Adrenal gland (tissue), 12 donors: ENCODE results near the gene METTL27. TPM values are rescaled to one million over a fixed set of nuclear protein-coding genes. Genes with fewer than 3 reads are reported as not detected.
A peak's percentile ranks its signal among the peaks of the same experiment; 100 is the strongest.

Experiments
- DNase-seq, 7 donors: peaks; one replicate each; pipeline ENCODE4 v3.0.0-alpha.2; 2019 to 2020
- H3K27ac ChIP-seq, 5 donors: fragments of 200-600 bp; sonication (generic) in 4 of 5; 1 replicate in 3 of 5; 2 replicates in 2 of 5; pipeline versions ENCODE4 v1.5.1 to v1.8.0; 2016 to 2020; ENCODE audit warnings: mild to moderate bottlenecking in 1 of 5
- H3K27me3 ChIP-seq: fragments of 200-600 bp; 2 replicates; pipeline ENCODE4 v1.8.0; 2021
- H3K36me3 ChIP-seq, 2 donors: fragments of 200-600 bp; replicated peaks in 1 of 2; 1 replicate in 1 of 2; 2 replicates in 1 of 2; pipeline versions ENCODE4 v1.5.1 to v1.8.0; 2018 to 2022
- H3K4me1 ChIP-seq, 2 donors: fragments of 200-600 bp; replicated peaks in 1 of 2; 1 replicate in 1 of 2; 2 replicates in 1 of 2; pipeline versions ENCODE4 v1.5.1 to v1.8.0; 2018 to 2021
- H3K4me3 ChIP-seq, 4 donors: fragments of 200-600 bp; sonication (generic) in 3 of 4; one replicate each; pipeline ENCODE4 v1.5.1; 2016 to 2018
- H3K9me3 ChIP-seq, 3 donors: fragments of 200-600 bp; sonication (generic) in 1 of 3; replicated peaks in 1 of 3; 1 replicate in 2 of 3; 2 replicates in 1 of 3; pipeline versions ENCODE4 v1.5.1 to v1.8.0; 2016 to 2021
- POLR2A ChIP-seq, 2 donors: fragments of 450-650 bp; IDR thresholded peaks; one replicate each; pipeline ENCODE4 v1.6.1; 2017; ENCODE audit warnings: antibody characterized with exemption in 2 of 2, mild to moderate bottlenecking in 2 of 2, moderate library complexity in 1 of 2
- WGBS, 4 donors: extraction: QIAGEN DNeasy Blood & Tissue Kit in 2 of 4; methylation state at CpG; one replicate each; pipeline versions ENCODE4 v1.1.5 to v1.1.7; 2013 to 2017; 5-methylcytosine and 5-hydroxymethylcytosine counted together
- intact Hi-C, 2 donors: fragments of 100-400 bp; cut with DNase I; formaldehyde crosslinking; loops; one replicate each; pipeline versions ENCODE4 v1.14.1 to v1.15.0; 2022 to 2023
- polyA plus RNA-seq, 3 donors: library from polyadenylated mRNA; stranded (reverse); fragments of 200-250 nt in 2 of 3; fragments of 350-450 nt in 1 of 3; fragmentation: Illumina TruSeq in 1 of 3; extraction: RNeasy Lipid Tissue Mini Kit (QIAGEN cat#74804) in 1 of 3; gene quantifications; one replicate each; pipeline ENCODE4 v1.2.3, GENCODE V29; 2013 to 2014
- total RNA-seq, 9 donors: library from RNA; depleted of rRNA in 4 of 9; stranded (reverse); fragments of >200 nt in 4 of 9; fragments of 120-200 nt in 1 of 9; fragmentation: NEBNext Ultra II Directional in 1 of 9; extraction: Animal tissue kit (Norgen Biotek cat#: 25700) in 1 of 9; gene quantifications; one replicate each; pipeline versions ENCODE4 v1.1.0 to v1.2.4, GENCODE V29; 2013 to 2023
- TF ChIP-seq, protein P1 (sequence below), 6 experiments: fragments of 450-650 bp in 4 of 6; fragments of 200-600 bp in 2 of 6; sonication (generic) in 1 of 6; IDR thresholded peaks; 1 replicate in 5 of 6; 2 replicates in 1 of 6; pipeline versions ENCODE4 v1.5.1 to v1.8.0; 2016 to 2021; ENCODE audit warnings: antibody characterized with exemption in 6 of 6, mild to moderate bottlenecking in 2 of 6, moderate library complexity in 1 of 6
- donor health status: healthy with polysubstance abuse.
- donor health status: Bipolar disorder and iron deficiency.
- donor health status: DM: yes; HTN: yes; CAD: no.
- donor health status: DM: no; HTN: no; CAD: no.
- donor health status: DM: no; HTN: no; CAD: no.
- donor health status: DM: yes; HTN: yes; CAD: no.

METTL27 gene
- total and polyA plus RNA-seq, 12 donors: 0.40 to 8.3 (median 2.6) TPM; not detected in 1

- H3K4me1 ChIP-seq: peaks cover 0 to 15% of the 10 kb centered on the region in 2 donors
- H3K36me3 ChIP-seq: no peaks in the 10 kb centered on the region
- no peak for DNase-seq
- H3K9me3 ChIP-seq: no peaks in the 10 kb centered on the region
- H3K27me3 ChIP-seq: peaks cover 4% of the 10 kb centered on the region
- no peak for TF ChIP-seq POLR2A (IDR thresholded peaks at IDR 0.05)
- TF ChIP-seq, protein P1, sequence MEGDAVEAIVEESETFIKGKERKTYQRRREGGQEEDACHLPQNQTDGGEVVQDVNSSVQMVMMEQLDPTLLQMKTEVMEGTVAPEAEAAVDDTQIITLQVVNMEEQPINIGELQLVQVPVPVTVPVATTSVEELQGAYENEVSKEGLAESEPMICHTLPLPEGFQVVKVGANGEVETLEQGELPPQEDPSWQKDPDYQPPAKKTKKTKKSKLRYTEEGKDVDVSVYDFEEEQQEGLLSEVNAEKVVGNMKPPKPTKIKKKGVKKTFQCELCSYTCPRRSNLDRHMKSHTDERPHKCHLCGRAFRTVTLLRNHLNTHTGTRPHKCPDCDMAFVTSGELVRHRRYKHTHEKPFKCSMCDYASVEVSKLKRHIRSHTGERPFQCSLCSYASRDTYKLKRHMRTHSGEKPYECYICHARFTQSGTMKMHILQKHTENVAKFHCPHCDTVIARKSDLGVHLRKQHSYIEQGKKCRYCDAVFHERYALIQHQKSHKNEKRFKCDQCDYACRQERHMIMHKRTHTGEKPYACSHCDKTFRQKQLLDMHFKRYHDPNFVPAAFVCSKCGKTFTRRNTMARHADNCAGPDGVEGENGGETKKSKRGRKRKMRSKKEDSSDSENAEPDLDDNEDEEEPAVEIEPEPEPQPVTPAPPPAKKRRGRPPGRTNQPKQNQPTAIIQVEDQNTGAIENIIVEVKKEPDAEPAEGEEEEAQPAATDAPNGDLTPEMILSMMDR (IDR thresholded peaks at IDR 0.05): no peak
- no peak overlapping the region for H3K4me3 ChIP-seq
- intact Hi-C loops: no loop called here
- H3K27ac ChIP-seq: peak overlapping the region in 1 of 5 donors; percentile 35
- 69 to 89% (median 85%) methylated on average over 3 of the region's 3 CpGs for WGBS, 4 donors
Observed at GRCh38 chr7:73882047-73882402, 39.7 kb upstream of the METTL27 start.

DNA sequence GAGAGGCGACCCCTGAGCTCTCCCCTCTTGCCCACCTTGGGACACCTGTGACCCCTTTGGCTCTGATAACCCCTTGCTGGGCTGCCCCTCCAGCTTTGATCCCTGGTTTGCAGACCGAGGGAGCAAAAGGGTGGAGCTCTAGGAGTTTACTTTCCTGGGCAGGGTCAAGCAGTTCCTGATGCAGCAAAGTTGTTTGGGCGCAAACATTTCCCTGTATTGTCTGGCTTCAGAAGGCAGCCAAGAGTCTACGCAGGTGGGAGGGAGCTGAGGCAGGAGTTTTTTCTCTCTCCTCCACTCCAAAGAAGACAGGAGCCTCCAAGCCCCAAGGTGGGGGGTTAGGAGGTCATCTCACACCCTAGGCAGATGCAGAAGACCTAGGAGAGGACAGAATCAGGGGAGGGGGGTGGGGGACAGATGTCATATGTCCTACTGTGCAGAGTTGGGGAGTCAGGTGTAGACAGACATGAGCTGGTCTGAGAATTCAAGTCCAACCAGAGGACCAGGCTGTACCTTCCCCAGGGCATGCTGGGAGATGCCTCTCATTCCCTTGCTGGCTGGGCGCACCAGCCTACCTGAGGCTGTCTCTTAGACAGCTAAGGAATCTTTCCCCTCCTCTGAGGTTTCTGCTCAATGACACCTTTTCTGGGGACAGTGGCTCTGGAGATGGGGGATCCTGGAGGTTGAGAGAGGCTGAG lies 39.2 kb upstream of the METTL27 start:
- no peak for DNase-seq
- no peak overlapping the region for H3K4me3 ChIP-seq
- H3K27me3 ChIP-seq: peaks cover 4% of the 10 kb centered on the region
- no peaks in the 10 kb centered on the region for H3K36me3 ChIP-seq
- WGBS, 4 donors: 52 to 65% (median 53%) methylated on average over 3 to 5 of the region's 5 CpGs
- intact Hi-C loops: no loop called here
- peaks cover 0 to 10% of the 10 kb centered on the region in 2 donors for H3K4me1 ChIP-seq
- TF ChIP-seq POLR2A (IDR thresholded peaks at IDR 0.05): no peak
- TF ChIP-seq, protein P1 (IDR thresholded peaks at IDR 0.05): no peak
- peak overlapping the region in 1 of 5 donors; percentile 35 for H3K27ac ChIP-seq
- no peaks in the 10 kb centered on the region for H3K9me3 ChIP-seq

DNA sequence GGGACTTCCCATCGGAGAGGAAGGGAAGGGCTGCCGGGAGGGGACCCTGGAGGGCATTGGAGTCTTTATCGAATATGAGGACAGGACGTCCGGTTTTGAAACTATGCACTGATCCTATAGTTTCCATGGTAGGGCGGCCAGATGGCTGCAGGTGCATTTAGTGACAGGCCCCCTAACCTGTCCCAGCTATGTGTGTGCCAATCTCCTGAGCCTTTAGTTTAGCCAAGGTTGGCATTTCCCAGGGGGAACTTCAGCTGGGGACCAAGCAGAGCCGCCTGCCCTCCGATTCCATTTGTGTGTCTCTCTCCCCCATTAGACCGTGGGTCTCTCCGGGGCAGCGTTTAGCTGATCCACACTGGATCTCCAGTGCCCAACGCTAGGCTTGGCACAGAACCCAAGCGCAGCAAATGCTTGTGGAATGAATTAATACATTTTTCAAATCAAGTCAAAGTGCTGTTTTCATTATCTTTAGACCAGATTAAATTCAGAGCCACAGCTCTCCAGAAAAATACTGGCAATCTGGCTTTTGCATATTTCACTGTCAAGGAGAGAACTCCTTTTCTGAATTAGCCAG lies 38.5 kb upstream of the METTL27 start:
- Histone ChIP-seq H3K27ac (peak overlapping the region in 1 of 5 donors; percentile 61), H3K36me3 (no peaks in the 10 kb centered on the region), H3K4me1 (peaks cover 0 to 10% of the 10 kb centered on the region in 2 donors), H3K27me3 (peaks cover 4% of the 10 kb centered on the region), H3K9me3 (no peaks in the 10 kb centered on the region), H3K4me3 (no peak overlapping the region)
- intact Hi-C loops: no loop called here
- DNase-seq: no peak
- TF ChIP-seq POLR2A (IDR thresholded peaks at IDR 0.05): no peak
- TF ChIP-seq, protein P1 (IDR thresholded peaks at IDR 0.05): no peak
- 67 to 75% (median 69%) methylated on average over 11 to 13 of the region's 13 CpGs for WGBS, 4 donors

GRCh38 chr7:73879977-73880681 lies 37.8 kb upstream of the METTL27 start:
- Histone ChIP-seq H3K36me3 (no peaks in the 10 kb centered on the region), H3K27me3 (peaks cover 4% of the 10 kb centered on the region), H3K9me3 (no peaks in the 10 kb centered on the region), H3K4me1 (peaks cover 0 to 10% of the 10 kb centered on the region in 2 donors), H3K4me3 (no peak overlapping the region), H3K27ac (peak overlapping the region in 1 of 5 donors; percentile 61)
- WGBS, 4 donors: 43 to 58% (median 47%) methylated on average over 14 to 18 of the region's 18 CpGs
- TF ChIP-seq POLR2A (IDR thresholded peaks at IDR 0.05): no peak
- TF ChIP-seq, protein P1 (IDR thresholded peaks at IDR 0.05): no peak
- intact Hi-C loops: no loop called here
- peak in 5 of 7 donors; percentile 22 to 64 (median 36) for DNase-seq
